Activated T-cell treated with anti-CD3 and anti-CD28 coated beads for 1 hour (primary cell): ENCODE results near the gene OR5H2.
"Not testable (repeated sequence)": the region's sequence is repeated elsewhere in the genome, so short reads cannot be mapped to it uniquely, and the experiment has no call there.

Experiments used
- DNase-seq: peaks from one replicate; pipeline ENCODE4 v3.0.0-alpha.2; 2020; ENCODE audit warnings: low read depth

Gene OR5H2

DNA sequence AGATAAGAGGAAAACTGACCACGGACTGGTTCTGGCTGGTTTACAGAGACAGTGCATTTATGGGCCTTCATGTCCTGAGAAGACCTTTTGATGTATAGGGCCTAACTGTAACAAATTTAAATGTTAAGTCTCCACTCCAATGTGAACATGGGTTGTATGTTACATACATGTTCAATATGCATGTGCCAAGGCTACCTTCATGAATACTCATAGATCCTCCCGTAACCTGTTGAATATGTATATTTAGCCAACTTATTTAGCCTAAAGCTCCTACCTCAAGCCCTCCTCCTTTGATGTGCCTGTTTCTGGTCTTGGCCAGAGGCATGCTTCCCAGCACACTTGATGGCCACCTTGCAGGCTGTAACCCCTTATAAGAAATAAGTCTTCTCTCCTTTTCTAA lies at the start of gene OR5H2:
Gene OR5H2 (plus strand): TSS at position 301 of the 400 bp plus-strand sequence. CDS start 398 bp downstream, outside the sequence.
- DNase-seq: no peak

DNA sequence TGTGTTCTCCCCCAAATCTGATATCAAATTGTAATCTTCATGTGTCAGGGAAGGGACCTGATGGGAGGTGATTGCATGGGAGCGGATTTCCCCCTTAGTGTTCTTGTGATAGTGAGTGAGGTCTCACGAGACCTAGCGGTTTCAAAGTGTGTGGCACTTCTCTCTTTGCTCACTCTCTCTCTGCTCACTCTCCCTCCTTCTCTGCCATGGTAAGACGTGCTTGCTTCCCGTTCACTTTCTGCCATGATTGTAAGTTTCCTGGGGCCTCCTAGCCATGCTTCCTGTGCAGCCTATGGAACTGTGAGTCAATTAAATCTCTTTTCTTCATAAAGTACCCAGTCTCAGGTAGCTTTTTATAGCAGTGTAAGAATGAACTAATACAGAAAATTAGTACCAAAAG lies 48.8 kb upstream of the OR5H2 start:
- no peak for DNase-seq

DNA sequence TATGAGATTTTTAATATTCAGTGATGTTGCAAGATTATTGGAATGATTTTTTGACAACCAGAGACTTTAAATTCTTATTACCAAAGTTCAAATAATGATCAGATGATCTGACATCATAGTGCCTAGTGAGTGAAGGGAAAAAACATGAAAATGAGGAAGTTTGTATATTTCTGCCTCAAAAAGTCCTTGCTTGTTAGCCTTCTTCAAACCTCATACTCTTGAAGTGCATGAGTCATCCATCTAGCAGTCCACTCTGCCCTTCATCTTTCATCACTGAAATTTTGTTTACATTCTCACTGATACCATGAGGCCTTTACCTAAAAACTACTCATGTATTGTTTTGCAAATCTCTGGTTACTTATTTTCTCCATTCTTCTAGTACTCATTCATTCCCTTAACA lies 42.2 kb upstream of the OR5H2 start:
- DNase-seq: no peak

DNA sequence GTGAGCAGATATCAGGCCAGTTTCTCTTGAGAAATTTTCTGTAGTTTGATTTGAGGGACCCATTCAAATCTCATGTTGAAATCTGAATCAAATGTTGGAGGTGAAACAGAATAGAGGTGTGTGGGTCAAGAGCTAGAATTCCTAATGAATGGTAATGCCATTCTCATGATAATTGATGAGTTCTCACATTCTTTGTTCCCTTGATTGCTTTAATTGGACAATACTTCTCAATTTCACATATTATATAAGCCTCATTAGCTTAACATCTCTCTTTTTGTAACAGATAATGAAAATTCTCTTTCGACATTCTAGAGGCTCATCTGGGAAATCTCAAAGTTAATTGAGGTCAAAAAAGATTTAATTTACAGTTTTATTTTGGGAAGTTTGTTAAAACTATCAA lies 40.1 kb upstream of the OR5H2 start:
- DNase-seq: no peak

DNA sequence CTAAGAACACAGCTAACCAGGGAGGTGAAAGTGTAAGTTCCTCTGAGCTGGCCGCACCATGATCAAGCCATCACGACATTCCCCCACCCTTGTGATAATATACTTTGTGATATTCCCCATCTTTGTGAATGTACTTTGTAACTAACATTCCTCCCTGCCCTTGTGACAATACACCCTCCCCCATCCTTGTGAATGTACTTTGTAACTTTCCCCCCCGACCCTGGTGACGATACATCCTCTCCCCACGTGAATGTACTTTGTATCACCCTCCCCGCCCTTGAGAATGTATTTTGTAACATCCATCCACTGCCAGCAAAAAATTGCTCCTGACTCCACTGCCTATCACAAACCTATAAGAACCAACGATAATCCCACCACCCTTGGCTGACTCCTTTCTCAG lies 38.5 kb upstream of the OR5H2 start:
- DNase-seq: no peak

DNA sequence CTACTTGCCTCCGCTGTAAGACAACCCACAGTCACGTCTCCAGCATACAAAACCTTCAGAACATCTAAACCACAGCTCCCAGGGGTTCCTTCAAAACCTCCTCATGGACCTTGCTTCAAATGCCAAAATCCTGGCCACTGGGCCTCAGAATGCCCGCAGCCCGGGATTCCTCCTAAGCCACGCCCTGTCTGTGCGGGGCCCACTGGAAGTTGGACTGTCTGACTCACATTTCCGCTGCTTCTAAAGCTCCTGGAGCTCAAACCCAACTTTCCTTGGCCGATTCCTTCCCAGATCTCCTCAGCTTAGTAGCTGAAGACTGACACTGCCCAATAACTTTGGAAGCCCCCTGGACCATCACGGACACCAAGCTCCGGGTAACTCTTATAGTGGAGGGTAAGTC lies 36.2 kb upstream of the OR5H2 start:
- DNase-seq: no peak

DNA sequence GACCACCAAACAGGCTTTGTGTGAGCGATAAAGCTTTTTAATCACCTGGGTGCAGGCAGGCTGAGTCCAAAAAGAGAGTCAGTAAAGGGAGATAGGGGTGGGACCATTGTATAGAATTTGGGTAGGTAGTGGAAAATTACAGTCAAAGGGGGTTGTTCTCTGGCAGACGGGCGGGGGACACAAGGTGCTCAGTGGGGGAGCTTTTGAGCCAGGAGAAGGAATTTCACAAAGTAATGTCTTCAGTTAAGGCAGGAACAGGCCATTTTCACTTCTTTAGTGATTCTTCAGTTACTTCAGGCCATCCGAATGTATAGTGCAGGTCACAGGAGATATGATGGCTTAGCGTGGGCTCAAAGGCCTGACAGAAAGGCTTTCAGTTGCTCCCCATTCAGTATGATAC lies 26.3 kb upstream of the OR5H2 start:
- not testable (repeated sequence) for DNase-seq

DNA sequence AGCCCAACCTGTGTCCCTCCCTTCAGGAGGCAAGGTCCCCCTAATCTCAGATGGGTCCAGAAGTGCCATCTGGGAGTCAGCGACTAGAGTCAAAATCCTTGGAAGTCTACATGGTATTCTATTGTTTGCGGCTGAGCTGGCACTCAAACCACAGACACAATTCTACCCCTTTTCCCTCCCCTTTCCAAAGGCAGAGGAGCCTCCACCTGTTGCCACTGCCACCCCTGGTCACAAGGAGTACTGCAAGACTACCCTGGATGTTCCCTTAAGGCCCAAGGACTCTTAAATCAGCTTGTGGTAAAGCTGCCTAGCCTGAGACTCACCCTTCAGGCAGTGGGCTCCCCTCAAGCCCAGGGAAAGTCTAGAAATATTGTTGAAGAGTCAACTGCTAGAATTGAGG lies 22.6 kb upstream of the OR5H2 start:
- DNase-seq: no peak

DNA sequence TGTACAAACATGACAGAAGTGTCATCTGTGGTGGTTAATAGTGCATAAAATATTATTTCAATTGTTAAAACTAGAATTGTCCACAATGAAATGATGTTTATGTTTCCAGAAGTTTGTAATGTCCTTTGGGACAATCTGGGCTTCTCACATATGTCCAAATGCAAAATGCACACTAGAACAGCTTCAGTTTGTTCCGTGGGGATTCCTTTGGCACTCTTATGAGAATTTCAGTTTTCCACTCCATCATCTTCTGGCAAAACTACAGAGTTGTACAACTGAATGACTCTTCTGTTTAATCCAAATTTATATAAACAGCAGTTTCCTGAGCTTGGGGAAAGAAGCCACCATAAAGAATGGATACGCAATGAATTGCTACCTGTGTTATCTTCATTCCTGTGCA lies 20.3 kb upstream of the OR5H2 start:
- DNase-seq: no peak

DNA sequence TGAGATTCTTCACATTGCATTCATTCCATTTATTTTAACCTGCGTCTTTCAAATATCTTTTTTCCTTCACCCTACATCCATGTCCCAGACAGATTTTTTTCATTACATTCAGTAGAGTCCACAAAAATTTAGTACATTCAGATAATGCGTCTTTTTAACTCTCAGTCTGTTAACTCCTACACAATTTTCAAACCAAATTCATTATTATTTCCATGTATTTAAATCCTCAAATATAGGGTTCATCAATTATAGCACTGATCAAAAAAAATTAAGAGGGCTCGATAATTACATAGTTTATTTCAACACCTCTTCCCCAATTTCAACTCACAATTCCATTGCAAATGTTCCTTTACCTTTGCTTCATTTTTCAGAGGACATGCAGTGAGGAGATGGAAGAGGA lies 18.4 kb upstream of the OR5H2 start, which contains the start of gene OR5H6:
Gene OR5H6 (plus strand): TSS at position 301 of the 400 bp plus-strand sequence. CDS start 89 bp downstream, at position 390.
- DNase-seq: no peak

DNA sequence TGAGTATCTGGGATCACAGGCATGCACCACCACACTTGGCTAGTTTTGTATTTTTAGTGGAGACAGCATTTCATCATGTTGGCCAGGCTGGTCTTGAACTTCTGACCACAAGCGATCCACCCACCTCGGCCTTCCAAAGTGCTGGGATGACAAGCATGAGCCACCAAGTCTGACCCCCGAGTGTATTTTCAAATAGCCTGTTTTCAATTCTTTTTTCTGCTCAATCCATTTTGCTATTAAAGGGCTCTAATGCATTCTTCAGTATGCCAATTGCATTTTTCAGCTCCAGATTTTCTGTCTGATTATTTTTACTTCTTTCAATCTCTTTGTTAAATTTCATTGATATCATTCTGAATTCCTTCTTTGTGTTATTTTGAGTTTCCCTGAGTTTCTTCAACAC lies 12.5 kb upstream of the OR5H2 start:
- DNase-seq: no peak

DNA sequence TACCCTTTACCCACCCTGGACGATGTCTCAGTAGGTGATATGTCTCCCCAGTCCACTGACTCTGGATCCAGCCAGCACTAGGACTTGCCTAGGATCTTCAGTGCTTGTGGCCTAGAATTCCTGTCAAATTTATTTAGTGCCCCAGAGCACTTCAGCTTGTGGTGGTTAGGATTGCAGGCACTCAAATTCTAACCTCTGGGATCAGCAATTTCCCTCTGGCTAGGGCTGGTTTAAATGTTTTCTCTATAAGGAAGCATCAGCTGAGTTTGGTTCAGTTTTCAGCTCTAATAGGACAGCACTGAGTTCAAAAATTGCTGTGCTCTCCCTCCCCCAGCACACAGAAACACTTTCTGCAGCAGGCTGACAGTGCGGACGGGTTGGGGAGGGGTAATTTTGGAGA lies 10.2 kb upstream of the OR5H2 start:
- DNase-seq: no peak

DNA sequence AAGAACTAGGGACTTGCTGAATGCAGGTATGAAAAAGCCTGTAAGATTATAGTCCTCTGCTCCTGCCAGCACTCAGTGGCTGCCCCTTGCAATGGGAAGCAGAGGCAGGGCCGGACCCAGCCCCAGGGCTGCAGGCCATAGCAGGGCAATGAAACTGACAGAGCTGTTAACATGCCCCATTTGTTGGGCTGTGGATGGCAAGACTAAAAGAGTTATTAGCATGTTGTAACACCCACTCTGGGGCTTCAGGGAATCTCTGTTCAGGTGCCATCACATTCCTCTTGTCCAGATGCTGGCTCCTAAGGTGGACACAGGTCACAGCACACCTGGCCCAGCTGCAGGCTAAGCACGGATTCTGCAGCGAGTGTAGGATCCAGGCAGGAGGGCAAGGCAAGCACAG lies 7.4 kb upstream of the OR5H2 start:
- no peak for DNase-seq

DNA sequence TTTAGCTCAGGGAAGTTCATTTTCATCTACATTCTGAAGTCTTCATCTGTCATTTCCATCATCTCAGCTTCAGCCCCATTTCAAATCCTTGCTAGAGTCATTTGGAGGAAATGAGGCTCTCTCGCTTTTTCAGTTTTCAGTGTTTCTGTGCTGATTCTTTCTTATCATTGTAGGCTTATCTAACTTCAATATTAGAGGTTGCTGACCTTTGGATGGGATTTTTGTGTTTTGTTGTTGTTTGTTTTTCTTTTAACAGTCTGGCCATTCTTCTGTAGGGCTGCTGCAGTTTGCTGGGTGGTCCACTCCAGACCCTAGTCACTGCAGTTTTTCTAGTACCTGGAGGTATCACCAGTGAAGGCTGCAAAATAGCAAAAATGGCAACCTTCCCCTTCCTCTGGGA lies 8.6 kb downstream of the OR5H2 start:
- DNase-seq: no peak

DNA sequence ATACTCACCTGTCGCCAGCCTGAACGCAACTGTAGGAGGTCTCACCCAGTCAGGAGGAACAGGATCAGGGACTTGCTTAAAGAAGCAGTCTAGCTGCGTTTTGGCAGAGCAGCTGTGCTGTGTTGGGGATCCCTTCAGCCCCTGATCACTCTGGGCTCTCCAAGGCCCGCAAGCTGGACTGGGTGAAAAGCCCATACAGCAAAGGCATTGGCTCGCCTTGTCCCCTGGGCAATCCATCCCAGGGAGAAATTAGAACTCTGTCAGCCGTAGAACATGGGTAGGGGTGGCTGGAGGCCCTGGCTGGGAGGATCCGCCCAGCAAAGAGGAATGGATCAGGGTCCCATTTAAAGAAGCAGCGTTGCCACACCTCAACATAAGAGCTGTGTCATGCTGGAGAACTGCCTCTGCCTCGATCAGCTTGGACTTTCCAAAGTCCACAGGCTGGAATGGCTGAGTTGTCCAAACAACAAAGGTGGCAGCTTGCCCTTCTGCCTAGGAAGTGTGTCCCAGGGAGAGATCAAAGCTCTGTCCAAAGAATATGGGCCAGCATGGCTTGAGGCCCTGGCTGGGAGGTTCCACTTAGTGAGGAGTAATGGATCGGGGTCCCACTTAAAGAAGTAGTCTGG lies 9.1 kb downstream of the OR5H2 start:
- no peak for DNase-seq

DNA sequence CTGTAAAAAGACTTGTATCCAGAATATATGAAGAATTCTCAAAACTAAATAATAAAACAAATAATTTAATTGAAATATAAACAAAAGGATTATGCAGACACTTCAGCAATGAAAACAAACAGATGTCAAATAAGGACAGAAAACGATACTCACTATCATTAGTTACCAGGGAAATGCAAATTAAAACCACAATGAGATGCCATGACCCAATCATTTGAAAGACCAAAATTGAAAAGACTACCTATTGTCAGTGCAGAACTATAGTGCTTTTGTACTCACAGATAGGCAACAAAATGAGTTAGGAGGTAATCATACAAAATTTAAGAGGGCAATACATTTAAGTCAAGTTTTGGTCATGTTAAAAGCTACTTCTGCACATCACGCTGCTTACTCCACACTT lies 39.8 kb downstream of the OR5H2 start:
- no peak for DNase-seq

DNA sequence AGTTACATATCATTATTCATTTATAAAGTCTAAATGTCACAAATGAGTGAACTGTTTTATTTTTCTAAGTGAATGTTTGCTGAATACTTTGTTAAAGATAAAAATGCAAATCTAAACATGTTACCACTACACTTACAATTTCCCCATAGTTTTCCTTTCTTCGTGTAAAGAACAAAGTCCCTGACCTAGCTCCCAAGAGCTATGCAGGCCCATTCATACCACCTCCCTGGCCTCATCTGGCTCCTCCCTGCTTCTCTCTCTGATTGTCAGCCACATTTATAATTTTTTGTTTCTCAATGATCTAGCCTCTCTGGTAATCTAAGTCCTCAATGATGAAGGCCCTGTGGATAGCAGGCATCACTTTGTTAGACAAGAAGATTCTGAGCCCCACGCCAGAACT lies 40.4 kb downstream of the OR5H2 start:
- DNase-seq: no peak

DNA sequence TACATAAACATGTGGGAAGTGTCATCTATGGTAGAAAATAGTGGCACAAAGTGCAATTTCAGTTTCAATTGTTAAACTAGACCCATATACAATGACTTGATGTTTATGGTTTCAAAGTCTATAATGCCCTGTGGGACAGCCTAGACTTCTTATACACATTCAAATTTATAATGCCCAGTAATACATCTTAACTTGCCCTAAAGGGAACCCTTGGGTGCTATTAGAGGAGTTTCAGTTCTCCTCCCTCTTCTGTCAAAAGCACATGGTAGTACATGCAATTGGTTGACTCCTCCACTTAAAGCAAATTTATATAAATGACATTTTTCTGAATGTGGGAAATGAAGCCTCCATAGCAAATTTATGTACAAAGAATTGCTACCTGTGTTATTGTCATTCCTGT lies 41.1 kb downstream of the OR5H2 start:
- DNase-seq: no peak

DNA sequence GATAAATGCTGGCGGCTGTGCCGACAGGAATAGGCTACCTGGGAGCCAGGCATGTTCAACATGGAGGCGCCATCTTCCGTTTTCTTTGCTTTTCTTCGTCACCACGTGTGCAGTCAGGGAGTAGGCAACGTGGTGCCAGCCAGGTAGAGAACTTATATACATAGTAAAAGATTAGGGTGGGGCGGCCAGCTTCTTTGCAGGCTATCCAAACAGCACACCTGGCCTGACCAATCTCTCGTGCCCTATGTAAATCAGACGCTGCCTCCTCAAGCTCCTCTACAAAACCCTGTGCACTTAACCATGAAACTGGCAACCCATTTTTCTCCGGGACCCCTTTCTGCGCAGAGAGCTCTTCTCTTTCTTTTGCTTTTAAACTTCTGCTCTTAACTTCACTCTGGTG lies 42.8 kb downstream of the OR5H2 start:
- no peak for DNase-seq

DNA sequence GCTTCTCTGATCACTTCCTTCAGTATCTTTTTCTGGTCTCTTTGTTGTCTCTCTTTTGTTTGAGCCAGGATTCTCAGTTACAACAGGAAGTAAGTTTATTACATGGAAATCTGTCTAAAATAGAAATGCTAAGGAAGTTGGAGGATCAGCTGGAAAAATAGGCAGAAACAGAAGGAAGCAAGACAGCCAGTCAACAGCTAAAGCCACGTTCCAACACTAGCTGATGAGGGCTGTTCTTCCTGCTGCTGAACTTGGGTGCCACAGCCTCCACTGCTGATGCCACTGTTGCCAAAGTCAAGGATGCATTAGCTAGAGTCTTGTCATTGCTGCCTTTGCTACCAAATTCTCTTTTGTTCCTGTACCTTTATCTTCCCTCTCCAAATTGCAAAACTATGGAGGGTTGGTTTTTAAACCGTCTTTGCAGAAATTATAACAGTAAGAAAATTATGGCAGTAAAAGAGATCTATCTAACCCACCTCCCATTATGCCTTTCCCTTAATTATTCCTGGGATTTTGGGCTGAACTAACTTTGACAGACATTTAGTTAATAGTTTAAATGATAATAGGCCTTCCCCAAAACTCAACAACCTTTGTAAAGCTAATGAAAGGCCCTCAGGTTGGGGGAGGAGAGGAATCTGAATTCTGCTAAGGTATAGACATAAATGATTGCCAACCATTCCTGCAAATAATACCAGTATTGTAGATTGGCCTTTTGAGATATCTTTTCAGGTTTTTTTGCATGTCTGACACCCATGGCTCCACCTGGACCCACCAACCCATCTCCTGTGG lies 44.0 kb downstream of the OR5H2 start:
- DNase-seq: no peak

DNA sequence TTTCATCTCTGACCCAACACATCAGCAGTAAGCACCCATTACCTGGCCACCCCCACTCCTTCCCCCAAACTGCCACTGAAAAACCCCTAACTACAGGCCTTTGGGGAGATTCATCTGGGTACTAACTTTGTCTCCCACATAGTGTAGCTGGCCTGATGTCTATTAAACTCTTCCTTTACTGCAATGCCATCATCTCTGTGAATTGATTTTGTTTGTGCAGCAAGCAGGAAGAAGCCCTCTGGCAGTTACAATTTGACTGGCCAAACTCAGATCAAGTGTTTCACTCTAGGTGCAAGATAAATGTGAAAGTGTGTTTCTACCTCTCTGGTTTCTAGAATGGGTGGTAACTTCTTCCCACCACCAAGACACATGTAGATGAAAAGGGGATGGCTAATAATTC lies 44.6 kb downstream of the OR5H2 start:
- DNase-seq: no peak

DNA sequence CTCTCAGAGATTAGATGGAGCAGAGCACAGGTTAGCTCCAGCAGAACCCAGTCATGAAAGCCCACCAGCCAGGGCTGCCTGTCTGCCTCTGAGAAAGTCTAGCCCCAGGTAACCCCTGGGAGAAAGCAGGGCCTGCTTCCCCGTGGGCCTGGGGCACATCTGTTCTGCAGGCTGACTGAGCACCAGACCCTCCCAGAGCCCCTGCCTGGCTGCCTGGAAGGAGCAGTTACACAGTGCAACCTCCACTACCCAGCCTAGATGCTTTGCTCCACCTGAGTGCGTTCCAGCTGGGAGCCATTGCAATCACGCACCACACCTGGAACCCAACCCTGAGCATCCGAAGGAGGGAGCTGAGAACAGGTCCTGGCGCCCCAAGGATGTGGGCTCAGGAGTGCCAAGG lies 46.6 kb downstream of the OR5H2 start:
- DNase-seq: no peak

DNA sequence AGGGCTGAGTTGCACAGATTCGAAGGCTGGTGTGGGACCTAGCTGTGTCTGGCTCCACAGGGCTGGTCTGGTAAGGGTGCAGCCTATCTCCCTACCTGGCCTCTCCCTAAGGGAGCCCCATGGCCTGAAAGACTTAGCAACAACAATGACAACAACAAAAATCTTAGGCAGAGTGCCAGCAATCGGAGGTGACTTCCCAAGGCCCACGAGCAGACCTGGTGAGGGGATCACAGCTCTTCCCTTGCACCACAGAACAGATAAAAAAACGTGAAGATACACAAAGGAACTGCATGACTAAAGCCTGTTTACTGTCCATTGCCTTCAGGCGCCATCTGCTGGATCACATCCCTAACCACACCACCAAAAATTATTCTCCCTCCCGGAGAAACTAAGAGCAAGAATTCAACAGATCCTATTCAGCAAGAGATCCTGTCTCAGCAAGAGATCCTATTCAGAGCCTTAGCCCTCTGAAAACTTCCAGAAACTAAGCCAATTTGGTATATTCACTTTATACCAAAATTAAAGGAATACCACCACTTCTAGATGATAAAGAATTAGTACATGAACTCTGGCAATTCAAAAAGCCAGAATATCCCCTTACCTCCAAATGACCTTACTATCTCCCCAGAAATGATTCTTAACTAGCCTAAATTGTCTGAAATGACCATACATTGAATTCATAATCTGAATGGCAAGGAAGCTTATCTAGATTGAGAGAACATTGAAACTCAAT lies 47.3 kb downstream of the OR5H2 start:
- DNase-seq: peak; percentile 19
